ENCODE measurements around the gene LDLR.
"Not testable (repeated sequence)": the region's sequence is repeated elsewhere in the genome, so short reads cannot be mapped to it uniquely, and the experiment has no call there.

Gene LDLR

GRCh38 chr19:11106477-11106876 is 17.2 kb downstream of the LDLR start:
- DNase-seq (ENCODE audit: low read depth): no peak

GRCh38 chr19:11108746-11109145 is 19.5 kb downstream of the LDLR start:
- DNase-seq (ENCODE audit: low read depth): no peak

- DNase-seq (ENCODE audit: low read depth): no peak
These were observed 22.0 kb downstream of the LDLR start for GRCh38 chr19:11111117-11111770.

- no peak for DNase-seq (ENCODE audit: low read depth)
These were observed 22.5 kb downstream of the LDLR start for GRCh38 chr19:11111771-11112144.

GRCh38 chr19:11113140-11113708 is 24.0 kb downstream of the LDLR start:
- no peak for DNase-seq (ENCODE audit: low read depth)

- DNase-seq (ENCODE audit: low read depth): no peak
These were observed 25.8 kb downstream of the LDLR start for GRCh38 chr19:11115042-11115441.

- DNase-seq (ENCODE audit: low read depth): no peak
These were observed 26.7 kb downstream of the LDLR start for GRCh38 chr19:11115895-11116446.

- DNase-seq (ENCODE audit: low read depth): no peak
These were observed 27.2 kb downstream of the LDLR start for GRCh38 chr19:11116507-11116906.

GRCh38 chr19:11121963-11122362 is 32.7 kb downstream of the LDLR start:
- DNase-seq (ENCODE audit: low read depth): not testable (repeated sequence)

GRCh38 chr19:11123114-11123513 is 33.9 kb downstream of the LDLR start:
- DNase-seq (ENCODE audit: low read depth): no peak

GRCh38 chr19:11124157-11124556 is 34.9 kb downstream of the LDLR start:
- DNase-seq (ENCODE audit: low read depth): not testable (repeated sequence)

GRCh38 chr19:11125994-11126685 is 36.9 kb downstream of the LDLR start:
- DNase-seq (ENCODE audit: low read depth): peak; percentile 71

- DNase-seq (ENCODE audit: low read depth): no peak
These were observed 38.6 kb downstream of the LDLR start for GRCh38 chr19:11127905-11128304.

- peak; percentile 52 for DNase-seq (ENCODE audit: low read depth)
These were observed 41.7 kb downstream of the LDLR start for GRCh38 chr19:11130824-11131455.

GRCh38 chr19:11131471-11131870 is 42.2 kb downstream of the LDLR start:
- DNase-seq (ENCODE audit: low read depth): no peak

GRCh38 chr19:11136400-11137101 is 47.3 kb downstream of the LDLR start:
- no peak for DNase-seq (ENCODE audit: low read depth)

GRCh38 chr19:11137542-11138384 is 48.5 kb downstream of the LDLR start:
- peak; percentile 16 for DNase-seq (ENCODE audit: low read depth)

- DNase-seq (ENCODE audit: low read depth): no peak
These were observed 49.5 kb downstream of the LDLR start for GRCh38 chr19:11138601-11139300.

- not testable (repeated sequence) for DNase-seq (ENCODE audit: low read depth)
These were observed 50.8 kb downstream of the LDLR start for GRCh38 chr19:11140023-11140538.

- DNase-seq (ENCODE audit: low read depth): no peak
These were observed 51.6 kb downstream of the LDLR start for GRCh38 chr19:11140896-11141295.
